AG04450 (cell line): ENCODE data around the gene PTGDR2. TPM values are rescaled to one million over a fixed set of nuclear protein-coding genes. Genes with fewer than 3 reads are reported as not detected.

Source experiments
- CTCF ChIA-PET: fragments of 300-600, 350-600 bp; formaldehyde crosslinking; extraction: SDS; loops from one replicate; lab custom pipeline; 2022; ENCODE audit warnings: antibody characterized with exemption, inconsistent platforms; lab: Charles Lee
- POLR2A ChIA-PET: fragments of 350-600 bp; formaldehyde crosslinking; extraction: SDS; loops from one replicate; lab custom pipeline; 2021; ENCODE audit warnings: antibody characterized with exemption, inconsistent platforms; lab: Yijun Ruan, JAX
- DNase-seq: peaks from one replicate; pipeline ENCODE4 v3.0.0-alpha.2; 2011; ENCODE audit warnings: low read depth, low spot score
- H3K27ac ChIP-seq: one replicate; pipeline ENCODE4 v1.5.1; 2012; ENCODE audit warnings: low read depth, low read length, control low read depth
- H3K27me3 ChIP-seq: one replicate; pipeline ENCODE4 v1.6.0; 2012; ENCODE audit warnings: low read length; ENCODE audit not compliant: control insufficient read depth, insufficient read depth
- H3K4me3 ChIP-seq: 2 replicates; pipeline ENCODE4 v1.5.1; 2011; ENCODE audit warnings: mild to moderate bottlenecking, low read depth, low read length, control low read depth
- H3K9me3 ChIP-seq: 2 replicates; pipeline ENCODE4 v1.5.1; 2012; ENCODE audit warnings: low read length; ENCODE audit not compliant: control insufficient read depth, insufficient read depth
- polyA plus RNA-seq: library from polyadenylated mRNA; depleted of rRNA; stranded (reverse); fragments of >200 nt; gene quantifications from 2 replicates; pipeline ENCODE4 v1.2.3, GENCODE V29; 2011
- TF ChIP-seq, protein P1 (sequence below): IDR thresholded peaks from 2 replicates; pipeline ENCODE4 v1.5.1; 2011; ENCODE audit warnings: low read depth, low read length, control low read depth, inconsistent platforms

PTGDR2 gene
- polyA plus RNA-seq, 1 experiment, result 0.92 TPM

DNA sequence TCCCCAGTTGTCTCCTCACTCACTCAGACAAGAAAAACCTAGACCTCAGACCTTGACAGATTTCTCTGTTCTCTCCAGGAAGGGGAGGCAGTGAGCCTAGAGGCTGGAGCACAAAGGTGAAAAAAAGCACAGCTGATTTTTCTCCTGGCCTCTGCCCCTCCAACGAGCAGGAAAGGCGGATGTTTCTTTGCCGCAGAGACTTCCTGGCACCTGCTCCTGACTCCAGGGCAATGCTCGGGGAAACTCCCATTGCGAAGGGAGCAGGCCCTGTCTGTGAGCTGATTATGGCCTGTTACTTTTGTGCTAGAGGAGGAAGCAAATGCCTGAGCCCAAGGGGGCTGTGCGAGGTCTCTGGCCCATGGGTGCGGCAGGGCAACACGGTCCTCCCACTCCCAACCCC lies 45.2 kb downstream of the PTGDR2 start:
- no peaks in the 10 kb centered on the region for H3K9me3 ChIP-seq
- H3K27me3 ChIP-seq, result peaks cover under 1% of the 10 kb centered on the region
- TF ChIP-seq, protein P1, sequence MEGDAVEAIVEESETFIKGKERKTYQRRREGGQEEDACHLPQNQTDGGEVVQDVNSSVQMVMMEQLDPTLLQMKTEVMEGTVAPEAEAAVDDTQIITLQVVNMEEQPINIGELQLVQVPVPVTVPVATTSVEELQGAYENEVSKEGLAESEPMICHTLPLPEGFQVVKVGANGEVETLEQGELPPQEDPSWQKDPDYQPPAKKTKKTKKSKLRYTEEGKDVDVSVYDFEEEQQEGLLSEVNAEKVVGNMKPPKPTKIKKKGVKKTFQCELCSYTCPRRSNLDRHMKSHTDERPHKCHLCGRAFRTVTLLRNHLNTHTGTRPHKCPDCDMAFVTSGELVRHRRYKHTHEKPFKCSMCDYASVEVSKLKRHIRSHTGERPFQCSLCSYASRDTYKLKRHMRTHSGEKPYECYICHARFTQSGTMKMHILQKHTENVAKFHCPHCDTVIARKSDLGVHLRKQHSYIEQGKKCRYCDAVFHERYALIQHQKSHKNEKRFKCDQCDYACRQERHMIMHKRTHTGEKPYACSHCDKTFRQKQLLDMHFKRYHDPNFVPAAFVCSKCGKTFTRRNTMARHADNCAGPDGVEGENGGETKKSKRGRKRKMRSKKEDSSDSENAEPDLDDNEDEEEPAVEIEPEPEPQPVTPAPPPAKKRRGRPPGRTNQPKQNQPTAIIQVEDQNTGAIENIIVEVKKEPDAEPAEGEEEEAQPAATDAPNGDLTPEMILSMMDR, result no peak
- POLR2A ChIA-PET, result no interaction called here
- H3K4me3 ChIP-seq, result no peak overlapping the region
- no peak overlapping the region for H3K27ac ChIP-seq
- CTCF ChIA-PET, result no interaction called here
- DNase-seq, result no peak

DNA sequence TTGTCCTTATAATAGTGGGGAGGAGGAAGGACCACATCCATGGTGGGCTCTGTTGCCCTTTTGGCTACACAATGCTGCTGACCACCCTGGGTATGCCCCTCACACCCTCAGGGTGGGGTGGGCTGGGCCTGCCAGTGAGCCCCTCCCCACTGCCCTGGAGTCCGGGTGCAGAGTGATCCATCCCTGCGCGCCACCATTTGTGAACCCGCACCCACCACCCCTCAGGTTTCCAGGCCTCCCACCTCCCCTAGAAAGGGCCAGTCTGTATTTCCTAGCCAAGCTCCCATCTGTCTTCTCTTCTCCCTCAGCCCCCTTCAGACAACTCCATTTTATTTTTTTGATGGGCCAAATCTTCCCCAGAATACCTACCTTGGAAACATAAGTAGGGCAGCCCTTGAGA lies 45.6 kb downstream of the PTGDR2 start:
- no peak overlapping the region for H3K27ac ChIP-seq
- H3K27me3 ChIP-seq, result peaks cover 3% of the 10 kb centered on the region
- no peaks in the 10 kb centered on the region for H3K9me3 ChIP-seq
- POLR2A ChIA-PET, result no interaction called here
- CTCF ChIA-PET, result no interaction called here
- no peak for DNase-seq
- H3K4me3 ChIP-seq, result no peak overlapping the region
- TF ChIP-seq, protein P1, result no peak

DNA sequence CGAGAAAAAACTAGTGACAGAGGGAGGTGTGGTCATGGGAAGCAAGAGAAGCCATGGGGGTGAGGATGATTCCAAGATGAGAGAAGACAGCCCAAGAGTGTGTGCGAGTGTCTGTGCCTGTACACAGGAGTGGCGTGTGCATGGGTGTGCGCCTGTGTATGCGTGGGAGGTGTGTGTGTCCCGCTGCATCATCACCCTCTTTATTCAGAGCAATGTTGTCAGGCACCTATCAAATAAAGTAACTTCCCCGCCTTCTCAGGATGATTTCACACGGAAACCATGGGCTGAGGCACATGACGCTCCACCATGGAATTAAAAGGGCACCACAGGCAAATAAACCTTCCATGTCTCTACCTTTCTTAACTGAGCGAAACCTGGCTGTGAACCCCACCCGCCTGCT lies 46.1 kb downstream of the PTGDR2 start:
- H3K9me3 ChIP-seq, result no peaks in the 10 kb centered on the region
- TF ChIP-seq, protein P1, result no peak
- DNase-seq, result no peak
- H3K27me3 ChIP-seq, result peaks cover 3% of the 10 kb centered on the region
- no peak overlapping the region for H3K27ac ChIP-seq
- ChIA-PET CTCF (no interaction called here), POLR2A (no interaction called here)
- no peak overlapping the region for H3K4me3 ChIP-seq

DNA sequence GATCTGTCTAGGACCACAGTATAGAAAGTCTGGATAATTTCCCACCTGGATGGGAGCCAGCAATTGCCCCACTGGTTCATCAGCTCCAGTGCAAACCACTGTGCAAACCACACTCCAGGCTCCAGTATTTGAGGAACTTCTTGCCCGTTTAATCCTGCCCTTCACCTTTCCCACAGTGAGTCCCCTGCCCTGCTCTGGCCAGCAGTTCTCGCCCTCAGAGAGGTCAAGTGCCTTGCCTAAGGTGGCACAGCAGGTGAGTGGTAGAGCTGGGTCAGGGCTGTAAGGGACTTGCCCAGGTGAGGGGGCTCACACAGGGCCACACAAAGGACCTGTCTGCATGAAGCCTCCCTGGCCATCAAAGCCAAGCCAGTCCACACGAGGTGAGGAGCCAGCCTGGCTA lies 46.5 kb downstream of the PTGDR2 start:
- TF ChIP-seq, protein P1, result no peak
- H3K9me3 ChIP-seq, result no peaks in the 10 kb centered on the region
- no peak for DNase-seq
- H3K27ac ChIP-seq, result no peak overlapping the region
- CTCF ChIA-PET, result no interaction called here
- H3K27me3 ChIP-seq, result peaks cover 3% of the 10 kb centered on the region
- POLR2A ChIA-PET, result no interaction called here
- no peak overlapping the region for H3K4me3 ChIP-seq

DNA sequence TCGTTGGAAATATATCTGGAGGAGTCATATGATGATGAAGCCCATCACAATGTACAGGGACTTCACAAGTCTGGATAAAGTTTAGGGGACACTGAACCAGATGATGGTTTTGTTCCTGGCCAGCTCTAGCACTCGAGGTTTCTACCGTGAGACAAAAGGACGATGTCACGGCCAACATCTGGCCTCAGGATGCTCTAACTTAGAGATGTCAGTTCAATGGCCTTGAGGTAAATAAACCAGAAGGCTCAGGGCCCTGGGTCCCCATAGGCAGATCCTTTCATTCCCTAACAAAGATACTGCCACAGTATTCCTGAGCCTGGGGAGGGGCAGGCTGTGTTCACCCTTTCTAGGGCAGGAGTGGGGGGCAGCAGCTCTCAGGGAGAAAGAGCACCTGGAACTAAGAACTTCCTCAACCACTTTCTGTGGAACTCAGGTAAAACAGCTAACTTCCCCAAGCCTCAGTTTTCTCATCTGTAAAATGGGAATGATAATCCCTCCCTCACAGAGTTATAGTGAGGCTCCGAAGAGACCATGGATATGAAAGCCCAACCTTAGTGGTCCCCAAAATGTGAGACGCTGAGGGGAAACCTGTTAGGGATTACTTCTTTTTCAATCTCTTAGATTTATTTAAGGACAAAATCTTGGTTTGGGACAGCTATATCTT lies 52.3 kb downstream of the PTGDR2 start:
- no peaks in the 10 kb centered on the region for H3K9me3 ChIP-seq
- no peak overlapping the region for H3K27ac ChIP-seq
- CTCF ChIA-PET, result interaction anchor here (1.0 to 1.5 kb wide), 3 partner anchors 28 to 96 kb away, joined by 3 to 6 read pairs (median 4); no protein-coding TSS in a partner anchor
- no peak overlapping the region for H3K4me3 ChIP-seq
- no peak for DNase-seq
- peaks cover 9% of the 10 kb centered on the region for H3K27me3 ChIP-seq
- TF ChIP-seq, protein P1, result no peak
- POLR2A ChIA-PET, result no interaction called here
